ENCODE results near the gene RPL37.
"Not testable (repeated sequence)": the region's sequence is repeated elsewhere in the genome, so short reads cannot be mapped to it uniquely, and the experiment has no call there.

The RPL37 gene

DNA sequence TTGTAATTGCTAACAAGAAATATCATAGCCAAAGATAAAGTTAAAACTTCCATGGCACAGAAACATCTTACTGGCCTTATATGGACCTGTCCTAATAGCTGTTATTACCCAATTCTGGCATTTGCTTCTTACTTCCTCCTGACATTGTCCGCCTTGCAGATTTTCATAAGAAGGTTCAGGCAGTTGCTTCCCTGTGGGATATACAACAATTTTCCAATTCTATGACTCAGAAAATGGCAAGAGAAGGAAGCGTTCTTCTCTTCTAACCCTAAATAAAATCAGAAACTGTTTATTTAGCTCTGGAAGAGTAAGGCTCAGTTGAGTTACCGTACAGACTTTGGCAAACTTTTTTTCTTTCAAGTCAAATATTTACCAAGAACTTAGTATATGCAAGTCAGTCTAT is 38.5 kb downstream of the RPL37 start:
- no peak for ATAC-seq

DNA sequence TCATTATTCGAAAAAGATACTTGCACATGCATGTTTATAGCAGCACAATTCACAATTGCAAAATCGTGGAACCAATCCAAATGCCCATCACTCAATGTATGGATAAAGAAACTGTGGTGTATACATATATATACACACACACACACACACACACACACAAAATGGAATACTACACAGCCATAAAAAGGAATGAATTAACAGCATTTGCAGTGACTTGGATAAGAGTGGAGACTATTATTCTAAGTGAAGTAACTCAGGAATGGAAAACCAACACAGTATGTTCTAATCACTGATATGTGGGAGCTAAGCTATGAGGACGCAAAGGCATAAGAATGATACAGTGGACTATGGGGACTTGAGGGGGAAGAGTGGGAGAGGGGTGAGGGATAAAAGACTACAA is 40.1 kb downstream of the RPL37 start:
- not testable (repeated sequence) for ATAC-seq

DNA sequence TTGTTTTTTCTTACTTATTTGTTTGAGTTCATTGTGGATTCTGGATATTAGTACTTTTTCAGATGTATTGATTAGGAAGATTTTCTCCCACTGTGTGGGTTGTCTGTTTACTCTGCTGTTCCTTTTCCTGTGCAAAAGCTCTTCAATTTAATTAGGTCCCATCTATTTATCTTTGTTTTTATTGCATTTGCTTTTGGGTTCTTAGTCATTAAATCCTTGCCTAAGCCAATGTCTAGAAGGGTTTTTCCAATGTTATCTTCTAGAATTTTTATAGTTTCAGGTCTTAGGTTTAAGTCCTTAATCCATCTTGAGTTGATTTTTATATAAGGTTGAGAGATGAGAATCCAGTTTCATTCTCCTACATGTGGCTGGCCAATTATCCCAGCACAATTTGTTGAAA is 40.7 kb downstream of the RPL37 start:
- ATAC-seq, result not testable (repeated sequence)

DNA sequence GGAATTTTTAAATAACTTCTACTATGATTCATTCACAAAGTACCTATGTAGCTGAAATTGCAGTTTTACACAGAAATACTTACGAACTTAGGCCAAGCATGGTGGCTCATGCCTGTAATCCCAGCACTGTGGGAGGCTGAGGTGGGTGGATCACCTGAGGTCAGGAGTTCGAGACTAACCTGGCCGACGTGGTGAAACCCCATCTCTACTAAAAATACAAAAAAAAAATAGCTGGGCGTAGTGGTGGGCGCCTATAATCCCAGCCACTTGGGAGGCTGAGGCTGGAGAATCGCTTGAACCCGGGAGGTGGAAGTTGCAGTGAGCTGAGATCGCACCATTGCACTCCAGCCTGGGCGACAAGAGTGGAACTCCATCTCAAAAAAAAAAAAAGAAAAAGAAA is 42.3 kb downstream of the RPL37 start:
- ATAC-seq, result not testable (repeated sequence)

DNA sequence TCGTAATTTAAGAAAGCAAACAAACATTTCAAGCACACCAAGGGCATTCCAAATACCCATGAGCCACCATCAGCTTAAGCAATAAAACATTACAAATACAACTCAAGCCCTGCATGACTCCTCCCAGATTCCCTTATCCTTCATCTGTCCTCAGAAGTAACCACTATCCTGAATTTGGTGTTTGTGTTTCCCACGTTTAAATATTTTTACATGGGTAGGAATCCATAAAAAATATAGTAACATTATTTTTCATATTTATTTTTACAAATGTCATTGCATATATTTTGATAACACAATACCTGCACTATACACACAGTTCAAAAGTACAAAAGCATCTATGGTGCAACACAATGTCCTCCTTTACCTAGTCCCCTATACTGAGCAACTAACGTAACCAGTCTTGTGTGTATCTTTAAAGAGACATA is 43.3 kb downstream of the RPL37 start:
- no peak for ATAC-seq

DNA sequence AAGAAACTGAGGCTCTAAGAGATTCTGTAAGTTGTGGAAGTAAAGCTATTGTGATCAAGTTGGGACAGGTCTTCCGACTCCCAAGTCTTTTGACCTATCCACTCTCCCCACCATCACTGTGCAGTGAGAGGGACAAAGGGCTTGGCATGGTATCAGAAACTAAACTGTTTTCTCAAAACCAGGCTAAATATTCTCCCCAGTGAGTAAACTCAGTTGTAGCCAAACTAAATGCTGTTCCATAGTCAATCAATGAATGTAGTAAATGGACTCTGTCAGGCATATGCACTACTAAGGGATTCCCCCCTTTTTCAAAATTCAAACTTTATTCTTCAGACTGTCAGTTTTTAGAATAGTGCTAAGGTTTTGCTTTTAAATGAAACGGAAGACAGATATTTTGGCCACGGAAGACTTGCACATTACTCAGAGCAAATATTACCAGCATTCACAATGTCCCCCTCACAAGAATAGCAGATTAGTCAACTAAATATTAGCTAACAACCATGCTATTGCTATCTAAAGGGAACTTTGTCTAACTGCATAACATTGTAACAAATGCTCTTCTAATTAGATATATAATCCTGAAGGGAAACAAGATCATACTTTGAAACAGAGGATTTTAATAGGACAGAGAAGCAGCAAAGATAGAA is 44.0 kb downstream of the RPL37 start:
- ATAC-seq, result no peak

DNA sequence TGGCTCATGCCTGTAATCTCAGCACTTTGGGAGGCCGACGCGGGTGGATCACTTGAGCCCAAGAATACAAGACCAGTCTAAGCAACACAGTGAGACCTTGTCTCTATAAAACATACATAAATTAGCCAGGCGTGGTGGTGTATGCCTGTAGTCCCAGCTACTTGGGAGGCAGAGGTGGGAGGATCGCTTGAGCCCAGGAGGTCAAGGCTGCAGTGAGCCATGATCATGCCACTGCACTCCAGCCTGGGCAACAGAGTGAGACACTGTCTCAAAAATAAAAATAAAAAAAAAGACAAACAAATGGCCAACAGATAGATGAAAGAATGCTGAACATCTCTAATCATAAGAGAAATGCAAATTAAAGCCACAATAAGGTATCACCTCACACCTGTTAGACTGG is 46.1 kb downstream of the RPL37 start:
- not testable (repeated sequence) for ATAC-seq

DNA sequence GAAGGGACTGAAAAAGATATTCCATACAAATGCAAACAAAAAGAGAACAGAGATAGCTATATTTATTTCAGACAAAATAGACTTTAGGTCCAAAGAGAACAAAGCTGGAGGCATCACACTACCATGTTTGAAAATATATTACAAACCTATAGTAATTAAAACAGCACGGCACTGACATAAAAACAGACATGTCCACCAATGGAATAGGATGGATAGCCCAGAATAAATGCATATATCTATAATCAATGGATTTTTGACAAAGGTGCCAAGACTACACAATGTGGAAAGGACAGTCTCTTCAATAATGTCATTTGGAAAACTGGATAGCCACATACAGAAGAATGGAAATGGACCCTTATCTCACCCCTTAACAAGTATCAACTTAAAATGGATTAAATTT is 47.0 kb downstream of the RPL37 start:
- no peak for ATAC-seq

DNA sequence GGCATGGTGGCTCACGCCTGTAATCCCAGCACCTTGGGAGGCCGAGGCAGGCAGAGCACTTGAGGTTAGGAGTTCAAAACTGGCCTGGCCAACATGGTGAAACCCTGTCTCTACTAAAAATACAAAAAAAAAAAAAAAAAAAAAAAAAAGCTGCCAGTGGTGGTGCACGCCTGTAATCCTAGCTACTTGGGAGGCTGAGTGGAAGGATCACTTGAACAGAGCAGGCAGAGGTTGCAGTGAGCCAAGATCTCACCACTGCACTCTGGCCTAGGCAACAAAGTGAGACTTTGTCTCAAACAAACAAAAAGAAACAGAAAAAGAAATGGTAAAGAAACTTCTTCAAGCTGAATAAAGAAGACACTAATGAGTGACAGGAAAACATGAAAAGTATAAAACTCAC is 48.4 kb downstream of the RPL37 start:
- not testable (repeated sequence) for ATAC-seq

DNA sequence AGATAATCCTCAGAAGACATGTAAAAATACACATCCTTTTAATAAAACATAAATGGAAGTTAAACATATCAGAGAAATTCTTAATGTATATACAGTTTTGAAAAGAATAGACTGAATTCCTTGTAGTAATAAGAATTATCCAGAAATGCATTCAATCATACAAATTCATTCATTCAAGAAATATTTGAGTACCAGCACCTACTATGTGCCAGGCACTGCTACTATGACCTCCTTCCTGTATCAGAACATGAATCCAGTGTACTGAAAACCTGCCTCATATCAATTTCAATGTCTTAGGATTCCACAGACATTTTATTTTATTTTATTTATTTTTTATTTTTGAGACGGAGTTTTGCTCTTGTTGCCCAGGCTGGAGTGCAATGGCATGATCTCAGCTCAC is 50.1 kb downstream of the RPL37 start:
- ATAC-seq, result no peak

DNA sequence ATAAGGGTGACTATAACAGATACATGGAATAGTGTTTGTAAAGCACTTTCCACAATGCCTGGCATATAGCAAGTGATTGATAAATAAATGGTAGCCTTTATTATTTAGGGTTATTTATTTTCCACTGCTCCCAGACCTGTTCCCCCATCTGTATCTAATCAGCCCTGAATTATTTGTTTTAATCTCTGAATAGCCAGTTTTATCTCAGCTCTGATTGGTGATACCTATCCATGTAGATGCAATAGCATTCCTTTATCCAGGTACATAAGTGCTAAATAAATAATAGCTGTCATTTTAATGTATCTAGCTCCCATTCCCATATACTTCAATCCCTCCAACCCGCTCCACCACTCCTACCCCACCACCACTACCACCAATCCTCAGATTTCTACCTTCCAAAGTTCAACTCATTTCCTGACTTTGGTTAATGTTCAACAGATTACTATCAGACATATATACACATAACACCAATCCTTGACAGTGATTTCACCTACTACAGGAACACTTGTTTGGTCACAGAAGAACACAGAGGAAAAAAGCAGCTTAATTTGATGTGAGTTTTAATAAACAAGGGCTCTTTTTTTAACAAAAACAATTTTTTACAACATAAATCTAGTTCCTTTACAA is 50.9 kb downstream of the RPL37 start:
- ATAC-seq, result no peak

DNA sequence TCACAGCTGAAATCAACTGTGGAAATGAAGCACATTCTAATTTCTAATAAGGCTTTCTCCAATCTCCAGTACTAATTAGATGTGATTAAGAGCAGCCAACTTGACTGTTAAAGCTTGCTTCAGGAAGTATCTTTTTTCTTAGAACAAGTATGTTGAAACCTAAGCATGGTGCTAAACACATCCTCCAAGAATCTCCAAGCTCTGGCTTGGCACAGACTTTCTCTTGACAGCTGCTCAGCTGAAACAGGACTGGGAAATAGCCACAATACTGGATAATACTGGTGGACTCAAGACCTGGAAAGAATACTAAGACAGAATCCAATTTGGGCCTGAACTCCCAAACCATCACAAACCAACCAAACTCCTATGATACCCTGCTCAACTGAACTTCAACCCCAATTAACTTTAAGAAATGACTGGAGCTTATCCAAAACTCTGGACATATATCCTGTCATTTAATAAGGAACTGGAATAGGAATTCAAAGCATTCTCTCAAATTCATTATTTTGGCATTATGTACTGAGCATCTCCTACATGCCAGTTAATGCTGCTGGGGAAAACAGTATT is 53.1 kb downstream of the RPL37 start:
- ATAC-seq, result no peak

DNA sequence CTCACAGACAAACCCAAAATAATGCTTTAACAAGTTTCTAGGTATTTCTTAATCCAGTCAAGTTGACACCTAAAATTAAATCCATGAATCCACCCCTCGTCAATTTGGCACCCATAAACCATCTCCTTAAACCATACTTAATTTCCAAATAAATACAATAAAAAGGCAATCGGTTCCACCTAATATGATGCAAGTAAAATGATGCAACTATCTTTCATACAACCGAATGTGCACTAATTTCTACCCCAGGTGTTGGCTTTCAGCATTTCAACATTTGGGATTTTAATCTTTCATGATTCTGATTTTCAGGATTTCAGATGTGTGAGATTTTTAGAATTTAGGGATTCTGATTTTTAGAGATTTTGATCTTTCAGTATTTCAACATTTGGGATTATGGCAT is 54.2 kb downstream of the RPL37 start:
- no peak for ATAC-seq

DNA sequence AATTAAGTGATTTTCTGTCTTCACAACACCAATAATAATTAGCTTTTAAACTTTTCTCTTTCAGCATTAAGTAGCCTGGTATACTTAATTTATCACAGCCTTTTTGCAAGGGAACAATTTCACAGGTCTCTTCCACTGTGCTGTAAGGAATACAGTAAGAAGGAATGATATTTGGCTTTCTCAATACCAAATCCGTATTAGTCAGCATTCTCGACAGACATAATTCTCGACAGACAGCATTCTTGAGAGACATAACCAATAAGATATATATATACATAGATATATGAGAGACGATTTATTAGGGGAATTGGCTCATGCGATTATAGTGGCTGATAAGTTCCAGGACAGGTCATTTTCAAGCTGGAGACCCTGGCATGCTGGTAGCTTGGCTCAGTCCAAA is 54.8 kb downstream of the RPL37 start:
- ATAC-seq, result no peak

DNA sequence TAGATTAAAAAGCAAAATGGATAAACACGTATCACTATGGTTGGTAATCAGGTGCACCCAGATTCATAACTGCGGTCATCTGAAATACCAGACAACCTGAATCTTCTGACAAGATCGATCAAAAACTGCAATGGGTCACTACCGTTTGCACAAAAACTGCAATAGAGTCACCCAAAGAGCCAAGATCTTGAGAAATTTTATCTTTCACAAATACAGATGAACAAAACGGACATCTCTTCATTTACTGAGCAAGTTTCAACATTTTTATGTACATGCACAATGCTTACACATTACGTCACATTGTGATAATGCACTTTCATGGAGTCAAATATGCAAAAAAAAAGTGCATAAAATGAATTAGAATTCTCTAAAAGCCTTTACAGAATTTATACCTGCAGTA is 55.5 kb downstream of the RPL37 start:
- no peak for ATAC-seq

DNA sequence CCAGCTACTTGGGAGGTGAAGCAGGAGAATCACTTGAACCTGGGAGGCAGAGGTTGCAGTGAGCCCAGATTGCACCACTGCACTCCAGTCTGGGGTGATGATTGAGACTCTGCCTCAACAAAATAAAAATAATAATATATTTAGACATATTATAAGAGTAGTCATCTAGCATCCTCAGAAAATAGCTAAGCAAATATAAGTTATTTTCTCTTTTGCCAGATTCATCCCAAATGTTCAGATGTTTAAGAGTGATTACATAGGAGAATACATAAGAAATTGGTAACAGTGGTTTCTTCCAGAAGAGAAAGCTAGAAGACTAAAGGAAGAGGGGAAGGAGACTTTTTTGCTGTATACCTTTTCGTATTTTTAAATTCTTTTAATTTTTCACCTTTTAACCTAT is 56.9 kb downstream of the RPL37 start:
- ATAC-seq, result no peak

DNA sequence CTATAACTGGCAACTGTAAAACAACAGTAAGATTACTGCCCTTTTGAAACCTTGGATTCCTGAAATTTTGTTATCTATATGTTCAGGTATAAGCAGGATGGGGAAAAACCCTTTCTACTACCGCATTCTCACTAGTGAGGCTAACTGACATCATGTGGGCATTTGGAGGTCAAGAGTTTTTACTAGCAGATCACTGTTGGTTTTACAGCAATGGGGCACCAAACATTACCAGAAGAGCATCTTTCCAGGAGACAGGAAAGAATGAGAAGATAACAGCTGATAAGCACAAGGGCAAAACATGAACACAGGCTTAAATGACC is 58.4 kb downstream of the RPL37 start:
- ATAC-seq, result no peak

DNA sequence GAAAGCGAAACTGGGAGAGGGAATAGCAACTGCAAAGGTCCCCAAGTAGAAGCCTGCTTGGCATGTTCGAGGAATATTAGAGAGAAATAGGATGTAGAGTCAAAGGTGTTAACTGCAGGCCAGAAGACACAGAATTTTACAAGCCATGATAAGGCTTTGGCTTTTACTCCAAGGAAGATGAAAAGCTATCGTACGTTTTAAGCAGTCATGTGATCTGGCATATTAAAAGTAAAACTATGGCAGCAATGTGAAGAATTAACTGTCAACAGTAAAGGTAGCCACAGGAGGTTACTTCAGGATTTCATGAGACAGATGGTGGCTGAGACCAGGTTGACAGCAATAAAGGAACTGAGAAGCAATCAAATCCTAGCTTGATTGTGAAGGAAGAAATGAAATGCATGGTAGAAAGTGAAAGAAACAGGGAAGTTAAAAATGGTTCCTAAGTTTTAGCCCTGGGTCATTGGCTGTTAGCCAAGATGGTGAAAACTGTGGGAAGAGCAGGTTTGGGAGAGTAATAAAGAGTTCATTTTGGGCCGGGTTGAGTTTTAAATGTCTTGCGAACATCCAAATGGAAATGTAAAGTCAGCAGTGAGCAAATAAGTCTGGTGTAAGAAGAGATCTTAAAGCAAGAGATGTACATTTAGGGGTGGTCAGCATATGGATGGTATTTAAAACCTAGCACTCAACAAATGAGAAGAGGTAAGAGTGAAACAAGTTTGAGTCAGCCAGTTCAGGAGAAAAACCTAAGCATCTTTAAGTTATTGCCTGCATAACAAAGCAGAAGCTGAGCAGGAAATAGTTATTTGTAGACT is 59.0 kb downstream of the RPL37 start:
- no peak for ATAC-seq
